WTC11 (cell line): ENCODE data around the gene ST6GALNAC3. TPM values are rescaled to one million over a fixed set of nuclear protein-coding genes. Genes with fewer than 3 reads are reported as not detected.

ENCODE experiments used
- ATAC-seq: fragments of 200-7000 bp; cut with Tn5 transposase; 2 replicates; pipeline ENCODE4 v1.10.0; 2021; ENCODE audit warnings: mild to moderate bottlenecking, moderate library complexity
- CTCF ChIA-PET: fragments of 300-600 bp; sonication (Branson Sonifier 250); formaldehyde crosslinking; loops from one replicate; lab custom pipeline; 2021; ENCODE audit warnings: antibody characterized with exemption; lab: Charles Lee
- POLR2A ChIA-PET: fragments of 350-600 bp; sonication (Branson Sonifier 250); formaldehyde crosslinking; loops from one replicate; lab custom pipeline; 2021; ENCODE audit warnings: antibody characterized with exemption; lab: Charles Lee
- DNase-seq: peaks from one replicate; pipeline ENCODE4 v3.0.0; 2021; ENCODE audit warnings: low spot score
- H3K27ac Mint-ChIP-seq: 2 replicates; pipeline ENCODE4 v1.8.0; 2021; ENCODE audit warnings: mixed read lengths
- H3K27me3 Mint-ChIP-seq: 2 replicates; pipeline ENCODE4 v1.8.0; 2021; ENCODE audit warnings: low read depth, mild to moderate bottlenecking, moderate library complexity, mixed read lengths
- H3K36me3 Mint-ChIP-seq: 2 replicates; pipeline ENCODE4 v1.8.0; 2021; ENCODE audit warnings: mixed read lengths
- H3K4me1 Mint-ChIP-seq: 2 replicates; pipeline ENCODE4 v1.8.0; 2022; ENCODE audit warnings: mixed read lengths
- H3K4me3 Mint-ChIP-seq: 2 replicates; pipeline ENCODE4 v1.8.0; 2021; ENCODE audit warnings: mild to moderate bottlenecking, moderate library complexity, mixed read lengths
- H3K9me3 Mint-ChIP-seq: 2 replicates; pipeline ENCODE4 v1.8.0; 2021; ENCODE audit warnings: mixed read lengths
- ATF1 ChIP-seq: sonication (generic); formaldehyde crosslinking; IDR thresholded peaks from 2 replicates; pipeline ENCODE4 v1.8.1; 2023; ENCODE audit warnings: mild to moderate bottlenecking, moderate library complexity, missing genetic modification reagents
- EMX1 ChIP-seq: fragments of 250-450 bp; sonication (Bioruptor Pico); IDR thresholded peaks from 2 replicates; pipeline ENCODE4 v1.8.0; 2021; ENCODE audit warnings: mild to moderate bottlenecking
- ETV6 ChIP-seq: sonication (generic); formaldehyde crosslinking; IDR thresholded peaks from 2 replicates; pipeline ENCODE4 v1.8.1; 2022; ENCODE audit warnings: mild to moderate bottlenecking, missing genetic modification reagents
- GTF2I ChIP-seq: fragments of 250-450 bp; sonication (Bioruptor Pico); conservative IDR thresholded peaks from 2 replicates; pipeline ENCODE4 v1.4.0; 2021; ENCODE audit warnings: mild to moderate bottlenecking
- HMGA2 ChIP-seq: fragments of 250-450 bp; sonication (Bioruptor Pico); IDR thresholded peaks from 2 replicates; pipeline ENCODE4 v1.4.0; 2021; ENCODE audit warnings: mild to moderate bottlenecking, moderate library complexity
- JAZF1 ChIP-seq: fragments of 250-450 bp; sonication (Bioruptor Pico); IDR thresholded peaks from 2 replicates; pipeline ENCODE4 v1.9.0; 2021; ENCODE audit warnings: moderate library complexity, mild to moderate bottlenecking, inconsistent platforms
- JUN ChIP-seq: sonication (generic); formaldehyde crosslinking; IDR thresholded peaks from 2 replicates; pipeline ENCODE4 v1.8.0; 2023; ENCODE audit warnings: mild to moderate bottlenecking, missing genetic modification reagents
- KAT7 ChIP-seq: sonication (generic); formaldehyde crosslinking; IDR thresholded peaks from 2 replicates; pipeline ENCODE4 v1.8.1; 2023; ENCODE audit warnings: missing genetic modification reagents, mild to moderate bottlenecking, borderline replicate concordance
- MXD4 ChIP-seq: fragments of 250-450 bp; sonication (Bioruptor Pico); IDR thresholded peaks from 2 replicates; pipeline ENCODE4 v1.8.0; 2021; ENCODE audit warnings: mild to moderate bottlenecking, moderate library complexity, borderline replicate concordance
- MYBL2 ChIP-seq: sonication (generic); formaldehyde crosslinking; IDR thresholded peaks from 2 replicates; pipeline ENCODE4 v1.8.1; 2023; ENCODE audit warnings: mild to moderate bottlenecking, moderate library complexity, missing genetic modification reagents
- NFYB ChIP-seq: sonication (generic); formaldehyde crosslinking; conservative IDR thresholded peaks from 2 replicates; pipeline ENCODE4 v1.8.0; 2022; ENCODE audit warnings: low read depth, missing genetic modification reagents
- NR2C2 ChIP-seq: sonication (generic); formaldehyde crosslinking; IDR thresholded peaks from 2 replicates; pipeline ENCODE4 v1.8.0; 2022; ENCODE audit warnings: mild to moderate bottlenecking, missing genetic modification reagents
- TEAD1 ChIP-seq: sonication (generic); formaldehyde crosslinking; IDR thresholded peaks from 2 replicates; pipeline ENCODE4 v1.8.0; 2022; ENCODE audit warnings: mild to moderate bottlenecking, missing genetic modification reagents
- TP53 ChIP-seq: sonication (generic); formaldehyde crosslinking; IDR thresholded peaks from 2 replicates; pipeline ENCODE4 v1.8.1; 2023; ENCODE audit warnings: mild to moderate bottlenecking, missing genetic modification reagents
- ZNF121 ChIP-seq: sonication (generic); formaldehyde crosslinking; IDR thresholded peaks from 2 replicates; pipeline ENCODE4 v1.8.0; 2023; ENCODE audit warnings: missing genetic modification reagents
- ZNF396 ChIP-seq: fragments of 250-450 bp; sonication (Bioruptor Pico); IDR thresholded peaks from 2 replicates; pipeline ENCODE4 v1.8.0; 2021; ENCODE audit warnings: mild to moderate bottlenecking, moderate library complexity, borderline replicate concordance
- ZNF416 ChIP-seq: fragments of 250-450 bp; sonication (Bioruptor Pico); IDR thresholded peaks from 2 replicates; pipeline ENCODE4 v1.9.0; 2021; ENCODE audit warnings: mild to moderate bottlenecking, inconsistent platforms
- total RNA-seq: library from RNA; stranded (reverse); gene quantifications from 3 replicates; pipeline ENCODE4 v1.2.3, GENCODE V29; 2021
- TF ChIP-seq, protein P1 (sequence below): sonication (generic); formaldehyde crosslinking; IDR thresholded peaks from 2 replicates; pipeline ENCODE4 v1.8.1; 2022; ENCODE audit warnings: mild to moderate bottlenecking, missing genetic modification reagents, moderate library complexity, borderline replicate concordance
- TF ChIP-seq, protein P2 (sequence below): sonication (generic); formaldehyde crosslinking; IDR thresholded peaks from 2 replicates; pipeline ENCODE4 v1.8.0; 2023; ENCODE audit warnings: missing genetic modification reagents
- TF ChIP-seq, protein P3 (sequence below): sonication (generic); formaldehyde crosslinking; IDR thresholded peaks from 2 replicates; pipeline ENCODE4 v1.8.0; 2022; ENCODE audit warnings: mild to moderate bottlenecking, missing genetic modification reagents
- TF ChIP-seq, protein P4 (sequence below): sonication (generic); formaldehyde crosslinking; IDR thresholded peaks from 2 replicates; pipeline ENCODE4 v1.8.1; 2022; ENCODE audit warnings: mild to moderate bottlenecking, moderate library complexity, missing genetic modification reagents
- TF ChIP-seq, protein P5 (sequence below): sonication (generic); formaldehyde crosslinking; IDR thresholded peaks from 2 replicates; pipeline ENCODE4 v1.8.1; 2022; ENCODE audit warnings: missing genetic modification reagents, borderline replicate concordance
- TF ChIP-seq, protein P6 (sequence below): sonication (generic); formaldehyde crosslinking; IDR thresholded peaks from 2 replicates; pipeline ENCODE4 v1.8.1; 2023; ENCODE audit warnings: mild to moderate bottlenecking, missing genetic modification reagents, moderate library complexity
- TF ChIP-seq, protein P7 (sequence below): fragments of 250-450 bp; sonication (Bioruptor Pico); IDR thresholded peaks from 2 replicates; pipeline ENCODE4 v1.9.0; 2021; ENCODE audit warnings: mild to moderate bottlenecking
- TF ChIP-seq, protein P8 (sequence below): sonication (generic); formaldehyde crosslinking; IDR thresholded peaks from 2 replicates; pipeline ENCODE4 v1.8.1; 2023; ENCODE audit warnings: mild to moderate bottlenecking, missing genetic modification reagents

Gene ST6GALNAC3
- total RNA-seq, 1 experiment from 2014 or later = 11.9 TPM

DNA sequence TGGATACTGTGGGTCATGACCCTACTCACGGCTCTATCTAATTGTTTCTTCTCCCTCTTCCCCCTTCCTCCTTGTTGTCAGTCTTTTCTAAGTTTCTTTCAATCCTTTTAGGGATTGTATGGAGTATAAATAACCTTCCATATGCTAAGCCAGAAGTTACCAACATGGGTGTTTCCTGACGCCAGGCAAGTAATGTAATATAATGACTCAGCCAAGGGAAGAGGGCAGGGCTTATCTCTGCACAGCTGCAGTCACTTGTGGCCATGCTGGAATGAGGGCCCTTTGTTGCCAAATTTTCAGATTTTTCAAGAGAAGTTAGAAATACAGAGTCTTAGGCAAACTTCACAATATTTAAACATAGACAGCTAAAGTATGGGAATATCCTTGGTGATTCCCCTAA is 194.6 kb downstream of the ST6GALNAC3 start (continued):
- TF ChIP-seq MYBL2 (no peak), NFYB (no peak)

DNA sequence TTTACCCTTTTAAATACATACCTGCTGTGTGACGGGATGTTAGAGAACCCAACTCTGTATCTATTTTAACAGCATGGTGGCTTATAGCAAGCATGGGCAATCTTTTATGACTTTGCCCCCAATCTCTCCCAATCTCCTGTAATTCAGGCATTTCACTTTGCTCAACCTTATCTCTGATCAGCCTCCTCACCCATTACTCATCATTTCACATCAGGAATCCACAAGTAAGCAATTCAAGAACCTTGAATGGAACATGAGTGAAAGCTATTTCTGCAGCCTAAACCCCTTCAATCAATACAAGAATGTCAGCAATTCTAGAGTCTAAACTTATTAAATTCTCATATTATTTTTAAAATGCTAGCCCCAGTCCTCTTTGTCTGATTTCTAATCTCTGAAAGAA is 199.8 kb downstream of the ST6GALNAC3 start:
- POLR2A ChIA-PET = no interaction called here
- H3K9me3 Mint-ChIP-seq = no peaks in the 10 kb centered on the region

DNA sequence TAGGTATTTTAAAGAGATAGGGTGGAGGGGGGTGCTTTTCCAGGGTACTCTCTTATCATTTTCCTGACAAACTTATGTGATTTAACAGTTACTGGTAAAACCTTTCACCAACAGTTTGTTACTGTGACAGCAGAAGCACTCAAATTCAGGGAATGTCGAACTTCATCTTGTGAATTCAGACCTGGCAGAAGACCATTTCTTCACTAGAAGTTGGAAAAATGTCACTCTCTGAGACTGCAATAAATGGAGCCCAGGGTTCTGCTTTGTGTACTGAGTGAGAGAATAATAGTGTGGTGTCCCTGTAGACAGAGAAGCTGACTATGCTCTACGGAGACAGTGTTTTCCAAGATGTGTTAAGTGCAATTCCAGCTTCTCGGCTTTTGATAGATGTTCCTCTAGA is 200.2 kb downstream of the ST6GALNAC3 start:
- ChIA-PET CTCF (no interaction called here), POLR2A (no interaction called here)
- H3K27ac Mint-ChIP-seq = no peak overlapping the region
- DNase-seq (no peak), ATAC-seq (no peak)
- H3K9me3 Mint-ChIP-seq = no peaks in the 10 kb centered on the region
- H3K36me3 Mint-ChIP-seq = no peaks in the 10 kb centered on the region
- no peak overlapping the region for H3K4me3 Mint-ChIP-seq
- peaks cover 20% of the 10 kb centered on the region for H3K4me1 Mint-ChIP-seq
- no peaks in the 10 kb centered on the region for H3K27me3 Mint-ChIP-seq
- TF ChIP-seq ETV6 (no peak), GTF2I (no peak), NR2C2 (no peak), NFYB (no peak), JAZF1 (CRISPR knock-in tag) (no peak), KAT7 (CRISPR knock-in tag) (no peak), ATF1 (CRISPR knock-in tag) (no peak), HMGA2 (no peak), ZNF396 (CRISPR knock-in tag) (no peak)
- TF ChIP-seq, protein P1, sequence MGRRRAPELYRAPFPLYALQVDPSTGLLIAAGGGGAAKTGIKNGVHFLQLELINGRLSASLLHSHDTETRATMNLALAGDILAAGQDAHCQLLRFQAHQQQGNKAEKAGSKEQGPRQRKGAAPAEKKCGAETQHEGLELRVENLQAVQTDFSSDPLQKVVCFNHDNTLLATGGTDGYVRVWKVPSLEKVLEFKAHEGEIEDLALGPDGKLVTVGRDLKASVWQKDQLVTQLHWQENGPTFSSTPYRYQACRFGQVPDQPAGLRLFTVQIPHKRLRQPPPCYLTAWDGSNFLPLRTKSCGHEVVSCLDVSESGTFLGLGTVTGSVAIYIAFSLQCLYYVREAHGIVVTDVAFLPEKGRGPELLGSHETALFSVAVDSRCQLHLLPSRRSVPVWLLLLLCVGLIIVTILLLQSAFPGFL = no peak
- TF ChIP-seq, protein P2, sequence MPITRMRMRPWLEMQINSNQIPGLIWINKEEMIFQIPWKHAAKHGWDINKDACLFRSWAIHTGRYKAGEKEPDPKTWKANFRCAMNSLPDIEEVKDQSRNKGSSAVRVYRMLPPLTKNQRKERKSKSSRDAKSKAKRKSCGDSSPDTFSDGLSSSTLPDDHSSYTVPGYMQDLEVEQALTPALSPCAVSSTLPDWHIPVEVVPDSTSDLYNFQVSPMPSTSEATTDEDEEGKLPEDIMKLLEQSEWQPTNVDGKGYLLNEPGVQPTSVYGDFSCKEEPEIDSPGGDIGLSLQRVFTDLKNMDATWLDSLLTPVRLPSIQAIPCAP (CRISPR knock-in tag) = no peak
- TF ChIP-seq, protein P3, sequence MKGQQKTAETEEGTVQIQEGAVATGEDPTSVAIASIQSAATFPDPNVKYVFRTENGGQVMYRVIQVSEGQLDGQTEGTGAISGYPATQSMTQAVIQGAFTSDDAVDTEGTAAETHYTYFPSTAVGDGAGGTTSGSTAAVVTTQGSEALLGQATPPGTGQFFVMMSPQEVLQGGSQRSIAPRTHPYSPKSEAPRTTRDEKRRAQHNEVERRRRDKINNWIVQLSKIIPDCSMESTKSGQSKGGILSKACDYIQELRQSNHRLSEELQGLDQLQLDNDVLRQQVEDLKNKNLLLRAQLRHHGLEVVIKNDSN (CRISPR knock-in tag) = no peak
- TF ChIP-seq, protein P4, sequence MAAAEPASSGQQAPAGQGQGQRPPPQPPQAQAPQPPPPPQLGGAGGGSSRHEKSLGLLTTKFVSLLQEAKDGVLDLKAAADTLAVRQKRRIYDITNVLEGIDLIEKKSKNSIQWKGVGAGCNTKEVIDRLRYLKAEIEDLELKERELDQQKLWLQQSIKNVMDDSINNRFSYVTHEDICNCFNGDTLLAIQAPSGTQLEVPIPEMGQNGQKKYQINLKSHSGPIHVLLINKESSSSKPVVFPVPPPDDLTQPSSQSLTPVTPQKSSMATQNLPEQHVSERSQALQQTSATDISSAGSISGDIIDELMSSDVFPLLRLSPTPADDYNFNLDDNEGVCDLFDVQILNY (CRISPR knock-in tag) = no peak

More for the DNA sequence above, 199.8 kb downstream of the ST6GALNAC3 start:
- no peak overlapping the region for H3K4me3 Mint-ChIP-seq
- TF ChIP-seq, protein P5, sequence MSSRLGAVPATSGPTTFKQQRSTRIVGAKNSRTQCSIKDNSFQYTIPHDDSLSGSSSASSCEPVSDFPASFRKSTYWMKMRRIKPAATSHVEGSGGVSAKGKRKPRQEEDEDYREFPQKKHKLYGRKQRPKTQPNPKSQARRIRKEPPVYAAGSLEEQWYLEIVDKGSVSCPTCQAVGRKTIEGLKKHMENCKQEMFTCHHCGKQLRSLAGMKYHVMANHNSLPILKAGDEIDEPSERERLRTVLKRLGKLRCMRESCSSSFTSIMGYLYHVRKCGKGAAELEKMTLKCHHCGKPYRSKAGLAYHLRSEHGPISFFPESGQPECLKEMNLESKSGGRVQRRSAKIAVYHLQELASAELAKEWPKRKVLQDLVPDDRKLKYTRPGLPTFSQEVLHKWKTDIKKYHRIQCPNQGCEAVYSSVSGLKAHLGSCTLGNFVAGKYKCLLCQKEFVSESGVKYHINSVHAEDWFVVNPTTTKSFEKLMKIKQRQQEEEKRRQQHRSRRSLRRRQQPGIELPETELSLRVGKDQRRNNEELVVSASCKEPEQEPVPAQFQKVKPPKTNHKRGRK (CRISPR knock-in tag) = no peak
- TF ChIP-seq, protein P6, sequence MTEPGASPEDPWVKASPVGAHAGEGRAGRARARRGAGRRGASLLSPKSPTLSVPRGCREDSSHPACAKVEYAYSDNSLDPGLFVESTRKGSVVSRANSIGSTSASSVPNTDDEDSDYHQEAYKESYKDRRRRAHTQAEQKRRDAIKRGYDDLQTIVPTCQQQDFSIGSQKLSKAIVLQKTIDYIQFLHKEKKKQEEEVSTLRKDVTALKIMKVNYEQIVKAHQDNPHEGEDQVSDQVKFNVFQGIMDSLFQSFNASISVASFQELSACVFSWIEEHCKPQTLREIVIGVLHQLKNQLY = no peak
- TF ChIP-seq ZNF396 (CRISPR knock-in tag) (no peak), KAT7 (CRISPR knock-in tag) (no peak), JUN (no peak), ETV6 (no peak), TEAD1 (CRISPR knock-in tag) (no peak), TP53 (no peak), ZNF121 (no peak), EMX1 (no peak), MXD4 (CRISPR knock-in tag) (no peak), ZNF416 (CRISPR knock-in tag) (no peak)
- TF ChIP-seq, protein P7, sequence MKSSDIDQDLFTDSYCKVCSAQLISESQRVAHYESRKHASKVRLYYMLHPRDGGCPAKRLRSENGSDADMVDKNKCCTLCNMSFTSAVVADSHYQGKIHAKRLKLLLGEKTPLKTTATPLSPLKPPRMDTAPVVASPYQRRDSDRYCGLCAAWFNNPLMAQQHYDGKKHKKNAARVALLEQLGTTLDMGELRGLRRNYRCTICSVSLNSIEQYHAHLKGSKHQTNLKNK (CRISPR knock-in tag) = no peak
- TF ChIP-seq, protein P1 = no peak
- TF ChIP-seq, protein P8, sequence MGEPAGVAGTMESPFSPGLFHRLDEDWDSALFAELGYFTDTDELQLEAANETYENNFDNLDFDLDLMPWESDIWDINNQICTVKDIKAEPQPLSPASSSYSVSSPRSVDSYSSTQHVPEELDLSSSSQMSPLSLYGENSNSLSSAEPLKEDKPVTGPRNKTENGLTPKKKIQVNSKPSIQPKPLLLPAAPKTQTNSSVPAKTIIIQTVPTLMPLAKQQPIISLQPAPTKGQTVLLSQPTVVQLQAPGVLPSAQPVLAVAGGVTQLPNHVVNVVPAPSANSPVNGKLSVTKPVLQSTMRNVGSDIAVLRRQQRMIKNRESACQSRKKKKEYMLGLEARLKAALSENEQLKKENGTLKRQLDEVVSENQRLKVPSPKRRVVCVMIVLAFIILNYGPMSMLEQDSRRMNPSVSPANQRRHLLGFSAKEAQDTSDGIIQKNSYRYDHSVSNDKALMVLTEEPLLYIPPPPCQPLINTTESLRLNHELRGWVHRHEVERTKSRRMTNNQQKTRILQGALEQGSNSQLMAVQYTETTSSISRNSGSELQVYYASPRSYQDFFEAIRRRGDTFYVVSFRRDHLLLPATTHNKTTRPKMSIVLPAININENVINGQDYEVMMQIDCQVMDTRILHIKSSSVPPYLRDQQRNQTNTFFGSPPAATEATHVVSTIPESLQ (CRISPR knock-in tag) = no peak
- DNase-seq (no peak), ATAC-seq (no peak)
- H3K4me1 Mint-ChIP-seq = peaks cover 19% of the 10 kb centered on the region
- no peak overlapping the region for H3K27ac Mint-ChIP-seq
- CTCF ChIA-PET = no interaction called here
- no peaks in the 10 kb centered on the region for H3K27me3 Mint-ChIP-seq
- H3K36me3 Mint-ChIP-seq = no peaks in the 10 kb centered on the region
